GM19351 (cell line): ENCODE data around the gene SPSB4.

ENCODE experiments used
- ATAC-seq: cut with Tn5 transposase; IDR thresholded peaks from one replicate; pipeline ENCODE4 v1.9.1; 2021; ENCODE audit warnings: mild to moderate bottlenecking, moderate library complexity; ENCODE audit not compliant: unreplicated experiment

SPSB4 gene

DNA sequence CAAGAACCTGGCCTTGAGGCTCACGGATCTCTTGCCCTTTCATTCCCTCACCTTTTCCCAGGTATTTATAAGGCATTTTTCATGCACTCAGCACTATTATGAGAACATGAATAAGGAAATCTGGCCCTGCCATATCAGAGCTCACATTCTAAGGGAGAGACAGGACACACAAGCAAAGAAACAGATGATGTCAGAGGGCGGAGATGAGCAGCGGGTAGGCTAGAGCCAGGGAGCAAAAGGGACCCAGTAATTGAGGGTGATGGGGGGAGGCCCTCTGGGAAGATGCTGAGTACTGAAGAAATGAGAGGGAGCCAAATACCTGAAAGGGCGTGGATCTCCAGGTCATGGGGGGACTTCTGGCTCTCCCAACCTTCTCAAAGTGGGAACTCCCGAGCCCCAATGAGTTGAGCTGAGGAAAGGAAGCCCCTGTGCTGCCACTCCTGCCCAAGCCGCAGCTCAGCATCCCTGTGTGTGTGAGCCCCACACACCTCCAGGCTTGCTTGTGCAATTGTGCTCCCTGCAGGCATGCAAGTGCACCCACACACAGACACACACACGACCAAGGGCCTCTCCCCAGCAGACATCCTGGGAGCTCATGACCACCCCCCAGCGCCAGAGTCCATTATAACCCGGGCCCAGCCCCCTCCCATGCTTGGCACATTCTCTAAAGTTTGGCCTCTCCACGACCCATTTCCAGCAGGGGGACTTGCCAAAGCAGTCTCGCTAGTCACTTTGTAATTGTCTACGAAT is 99.1 kb downstream of the SPSB4 start:
- ATAC-seq = no peak

DNA sequence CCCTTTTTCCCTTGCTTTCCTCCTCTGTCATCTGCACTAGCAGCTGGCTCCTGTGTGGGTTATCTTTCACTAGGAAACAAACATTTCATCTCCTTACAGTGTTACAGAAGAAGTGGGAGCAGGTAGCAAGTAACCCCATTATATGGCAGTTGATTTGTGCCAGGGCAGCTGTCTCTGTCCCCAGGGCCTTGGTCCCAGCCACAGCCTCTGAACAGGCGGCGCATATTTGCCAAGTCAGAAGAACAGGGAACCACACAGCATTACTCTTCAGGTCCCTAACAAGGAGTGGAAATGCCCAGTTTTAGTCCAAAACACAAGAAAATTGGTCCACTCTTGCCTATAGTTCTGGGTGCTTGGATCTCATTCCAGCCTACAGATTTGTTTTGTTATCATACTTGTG is 99.8 kb downstream of the SPSB4 start:
- ATAC-seq = no peak

DNA sequence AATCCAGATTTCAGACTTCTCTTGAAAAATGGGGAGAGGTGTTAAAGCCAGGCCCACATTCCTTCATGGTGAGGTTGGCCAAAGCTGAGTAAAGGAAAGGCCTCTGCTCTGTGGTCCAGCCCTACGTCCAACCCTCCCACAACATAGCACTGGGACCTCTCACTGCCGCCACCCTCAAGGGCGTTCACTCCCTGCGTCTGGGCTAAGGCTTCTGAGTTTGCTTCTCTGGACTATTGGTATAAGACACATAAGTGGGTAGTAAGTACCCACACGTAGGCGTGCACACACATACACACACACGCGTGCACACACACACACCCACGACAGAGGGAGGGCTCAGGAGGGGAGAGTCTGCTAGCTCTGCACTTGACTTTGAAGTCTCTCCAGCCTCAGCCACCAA is 100.3 kb downstream of the SPSB4 start:
- no peak for ATAC-seq

DNA sequence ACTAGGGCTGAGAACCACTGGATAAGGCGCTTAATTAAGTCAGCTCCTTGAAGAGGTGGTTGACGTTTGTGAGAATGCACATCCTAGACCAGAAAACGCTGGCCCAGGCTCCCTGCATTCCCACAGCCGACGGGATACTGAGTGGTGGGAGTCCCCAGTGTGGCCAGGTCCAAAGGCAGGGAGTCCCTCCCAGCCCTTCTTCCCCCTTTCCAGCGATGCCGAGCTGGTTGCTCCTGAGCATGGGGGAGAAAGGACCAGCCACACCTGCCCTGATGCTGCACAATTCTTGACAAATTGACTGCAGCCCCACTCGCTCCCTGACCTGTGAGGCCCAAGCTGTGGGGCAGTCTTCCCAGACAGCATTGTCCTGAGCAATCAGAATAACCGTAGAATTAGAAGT is 101.0 kb downstream of the SPSB4 start:
- ATAC-seq = no peak

DNA sequence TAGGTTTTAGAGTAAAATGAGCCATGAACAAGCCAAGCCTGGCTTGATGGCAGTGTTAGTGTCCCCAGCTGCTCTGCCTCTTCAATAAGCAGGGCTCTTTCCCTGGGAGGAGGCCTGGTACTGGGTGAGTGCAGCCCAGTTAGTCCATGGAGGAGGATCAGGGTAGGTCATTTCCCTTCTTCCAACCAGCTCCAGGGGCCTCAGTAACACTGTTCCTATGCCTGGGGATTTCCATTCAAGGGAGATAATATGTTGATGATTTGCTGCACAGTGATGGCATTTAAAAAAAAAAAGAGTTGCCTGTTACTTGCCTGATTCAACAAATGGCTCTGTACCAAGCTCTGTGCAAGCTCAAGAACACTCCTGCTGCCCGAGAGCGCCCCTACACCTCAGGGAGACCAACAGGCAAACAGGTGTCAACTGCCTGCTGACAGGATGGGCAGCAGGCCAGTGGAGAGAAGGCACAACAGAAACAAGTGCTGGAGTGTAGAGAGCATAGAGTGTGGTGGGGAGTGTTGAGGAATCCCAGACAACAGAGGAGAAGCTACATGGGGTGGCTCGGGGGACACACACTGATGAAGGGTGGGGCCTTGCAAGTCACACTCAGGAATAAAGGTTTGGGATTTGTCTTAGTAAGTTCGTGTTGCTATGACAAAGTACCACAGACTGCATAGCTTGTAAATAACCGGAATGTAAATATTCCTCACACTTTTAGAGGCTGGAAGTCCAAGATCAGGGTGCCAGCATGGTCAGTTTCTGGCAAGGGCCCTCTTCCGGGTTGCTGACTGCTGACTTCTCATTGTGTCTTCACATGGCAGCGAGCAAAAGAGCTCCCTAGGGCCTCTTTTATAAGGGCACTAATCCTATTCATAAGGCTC is 101.9 kb downstream of the SPSB4 start:
- ATAC-seq = no peak

DNA sequence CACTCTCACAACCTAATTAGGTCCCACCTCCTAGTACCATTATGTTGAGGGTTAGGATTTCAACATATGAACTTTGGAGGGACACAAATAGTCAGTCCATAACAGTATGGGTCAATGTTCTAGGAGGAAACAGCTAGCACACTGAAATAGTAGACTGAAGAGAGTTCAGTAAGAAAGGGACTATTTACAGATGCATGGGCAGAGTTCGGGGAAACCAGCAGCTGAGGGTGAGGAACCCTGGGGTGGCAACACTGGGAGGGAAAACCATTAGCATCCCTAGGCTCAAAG is 102.5 kb downstream of the SPSB4 start:
- ATAC-seq = no peak

DNA sequence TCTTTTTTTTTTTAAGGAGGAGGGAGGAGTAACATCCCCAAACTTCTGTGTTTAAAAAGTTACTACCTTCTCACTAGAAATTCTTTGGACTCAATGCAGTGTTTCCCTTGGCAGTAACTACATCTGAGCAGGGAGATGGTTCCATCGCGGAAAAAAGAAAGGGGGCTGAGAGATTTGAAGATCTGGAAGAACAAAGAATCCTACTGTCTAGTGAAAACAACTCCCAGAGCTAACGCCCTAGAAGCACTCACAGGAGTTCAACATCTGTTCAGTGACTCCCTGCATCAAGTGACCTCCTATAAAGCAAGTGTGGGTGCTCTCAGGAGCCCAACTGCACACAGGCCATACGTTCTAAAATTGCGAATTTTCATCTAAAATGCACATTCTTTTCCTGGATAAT is 113.7 kb downstream of the SPSB4 start:
- ATAC-seq = no peak

DNA sequence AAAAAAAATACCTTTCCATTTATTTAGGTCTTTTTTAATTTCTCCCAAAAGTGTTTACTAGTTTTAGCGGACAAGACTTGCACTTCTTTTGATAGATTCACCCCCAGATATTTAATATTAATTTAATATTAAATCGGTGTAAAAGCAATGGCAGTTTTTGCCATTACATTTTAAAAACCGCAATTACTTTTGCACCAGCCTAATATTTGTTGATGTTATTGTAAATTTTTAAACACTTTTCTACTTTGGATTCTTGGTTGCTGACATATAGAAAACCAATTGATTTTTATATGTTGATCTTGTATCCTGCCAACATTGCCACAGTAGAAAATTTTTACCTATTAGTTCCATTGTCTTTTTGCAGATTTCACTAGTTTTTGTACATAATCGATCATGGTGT is 116.5 kb downstream of the SPSB4 start:
- ATAC-seq = no peak

DNA sequence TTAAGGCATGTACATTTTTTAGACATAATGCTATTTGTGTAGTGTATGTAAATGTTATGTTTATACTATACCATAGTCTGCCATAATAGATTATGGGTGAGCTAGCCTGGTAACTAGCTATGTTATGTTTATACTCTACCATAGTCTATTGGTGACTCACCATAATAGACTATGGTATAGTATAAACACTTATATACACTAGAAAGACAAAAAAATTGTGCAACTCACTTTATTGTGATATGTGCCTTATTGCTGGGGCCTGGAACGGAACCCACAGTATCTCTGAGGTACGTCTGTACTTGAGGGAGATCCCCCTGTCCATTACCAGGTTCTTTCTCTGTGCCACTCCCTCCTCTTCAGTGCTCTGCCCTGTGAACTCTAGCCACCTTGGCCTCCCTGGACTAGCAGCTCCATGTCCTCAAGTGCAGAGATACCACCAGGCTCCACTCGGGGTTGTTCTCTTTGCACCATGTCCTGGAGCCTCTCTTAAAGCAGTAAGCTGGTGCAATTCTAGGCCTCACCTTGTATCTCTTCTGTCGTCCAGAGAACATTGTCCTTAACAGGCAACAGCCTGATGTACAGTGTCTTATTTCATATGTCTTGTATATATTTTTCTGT is 119.6 kb downstream of the SPSB4 start:
- no peak for ATAC-seq

DNA sequence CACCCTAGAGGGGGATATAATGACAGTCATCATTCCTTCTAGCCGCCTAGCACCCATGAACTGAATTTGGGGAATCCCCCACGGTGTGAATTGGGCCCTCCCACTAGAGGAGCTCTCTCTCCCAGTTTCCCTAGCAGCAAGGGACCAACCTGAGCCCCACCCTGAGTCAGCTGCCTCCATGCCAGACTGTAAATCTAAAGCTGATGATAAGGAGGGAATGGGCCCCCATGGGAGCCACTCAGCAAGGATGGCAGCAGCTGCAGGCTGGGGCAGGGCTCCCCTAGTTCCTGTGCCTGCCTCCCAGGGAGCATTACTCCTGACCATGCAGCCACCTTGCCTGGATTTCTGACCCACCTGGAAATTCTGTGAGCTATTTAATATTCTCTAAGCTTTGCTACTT is 123.5 kb downstream of the SPSB4 start:
- ATAC-seq = no peak

DNA sequence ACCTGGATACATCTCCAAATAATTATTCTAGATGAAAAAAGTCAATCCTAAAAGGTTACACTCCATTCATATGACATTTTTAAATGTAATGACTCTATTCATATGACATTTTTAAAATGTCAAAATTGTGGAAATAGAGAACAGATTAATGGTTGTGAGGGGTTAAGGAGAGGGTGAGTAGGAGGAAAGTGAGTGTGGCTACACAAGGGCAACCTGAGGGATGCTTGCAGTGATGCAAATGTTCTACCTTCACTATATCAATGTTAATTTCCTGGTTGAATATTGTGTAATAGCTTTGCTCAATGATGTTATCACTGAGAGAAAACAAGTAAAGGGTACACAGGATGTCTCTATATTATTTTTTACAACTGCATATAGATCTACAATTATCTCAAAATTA is 125.6 kb downstream of the SPSB4 start:
- no peak for ATAC-seq

DNA sequence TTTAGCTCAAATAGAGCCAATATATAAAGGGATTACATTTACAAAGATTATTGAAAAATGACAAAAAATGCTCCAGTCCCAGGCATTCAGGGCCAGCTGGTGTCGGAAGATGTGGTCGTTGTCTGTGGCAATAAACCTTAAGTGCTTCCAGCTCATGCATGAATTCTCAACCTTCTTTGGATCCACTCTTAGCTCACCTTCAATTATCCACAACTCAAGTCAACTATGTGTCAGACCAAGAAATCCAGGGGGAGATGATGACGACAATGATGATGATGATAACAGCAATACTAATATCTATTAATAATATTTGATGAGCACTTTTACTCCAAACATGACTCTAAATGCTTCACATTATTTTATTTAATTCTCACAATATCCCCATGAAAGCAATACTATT is 126.9 kb downstream of the SPSB4 start:
- ATAC-seq = no peak

DNA sequence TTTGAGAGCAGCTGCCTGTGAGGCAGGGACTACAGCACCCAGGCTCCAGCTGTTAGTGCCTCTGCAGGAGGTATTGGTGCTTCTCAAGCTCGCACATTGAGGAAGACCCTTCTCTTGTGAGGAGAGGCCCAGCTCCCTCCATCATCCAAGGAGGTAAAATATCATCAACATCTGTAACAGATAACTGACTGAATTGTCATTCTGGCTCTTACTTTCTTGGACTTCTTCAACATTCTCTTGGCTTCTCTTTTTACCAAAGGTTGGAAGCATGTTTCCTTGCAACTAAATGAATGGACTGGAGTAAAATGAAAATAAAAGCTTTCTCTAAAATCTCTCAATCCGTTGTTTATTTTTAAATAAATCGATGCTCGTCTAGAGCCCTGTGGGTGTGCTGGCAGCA is 127.4 kb downstream of the SPSB4 start:
- no peak for ATAC-seq

DNA sequence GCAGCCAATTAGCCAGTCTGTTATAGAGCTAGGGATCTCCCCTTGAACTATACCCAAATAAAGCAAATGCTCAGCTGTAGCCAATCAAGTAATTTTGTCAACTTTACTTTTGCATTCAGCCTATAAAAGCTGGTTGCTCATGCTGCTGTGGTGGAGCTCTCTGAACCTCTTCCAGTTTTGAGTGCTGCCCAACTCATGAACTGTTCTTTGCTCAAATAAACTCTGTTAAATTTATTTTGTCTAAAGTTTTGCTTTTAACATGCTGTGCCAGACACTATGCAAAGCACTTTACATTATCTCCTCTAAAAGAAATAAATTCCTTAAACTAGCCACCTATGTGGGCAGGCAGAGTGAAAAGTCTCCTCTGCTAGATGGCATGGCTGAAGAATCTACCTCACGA is 128.8 kb downstream of the SPSB4 start:
- ATAC-seq = no peak

DNA sequence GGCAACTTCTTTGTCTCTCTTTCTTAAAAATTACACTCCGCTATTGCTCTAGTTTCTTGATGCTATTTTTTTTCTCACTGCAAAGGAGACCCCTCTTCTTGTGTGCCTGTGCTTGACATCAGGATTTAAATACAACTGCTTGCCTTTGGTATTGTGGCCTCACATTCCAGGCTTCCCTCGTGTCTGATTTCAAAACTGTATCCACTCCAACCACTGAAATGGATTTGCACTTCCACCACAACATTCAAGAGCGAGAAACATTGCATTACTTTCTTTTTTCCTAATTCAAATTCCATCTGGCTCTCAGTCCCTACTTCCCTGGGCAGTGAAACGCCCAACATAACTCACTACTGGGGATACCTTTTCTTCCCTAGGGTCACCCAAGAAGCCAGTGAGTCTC is 130.0 kb downstream of the SPSB4 start:
- no peak for ATAC-seq

DNA sequence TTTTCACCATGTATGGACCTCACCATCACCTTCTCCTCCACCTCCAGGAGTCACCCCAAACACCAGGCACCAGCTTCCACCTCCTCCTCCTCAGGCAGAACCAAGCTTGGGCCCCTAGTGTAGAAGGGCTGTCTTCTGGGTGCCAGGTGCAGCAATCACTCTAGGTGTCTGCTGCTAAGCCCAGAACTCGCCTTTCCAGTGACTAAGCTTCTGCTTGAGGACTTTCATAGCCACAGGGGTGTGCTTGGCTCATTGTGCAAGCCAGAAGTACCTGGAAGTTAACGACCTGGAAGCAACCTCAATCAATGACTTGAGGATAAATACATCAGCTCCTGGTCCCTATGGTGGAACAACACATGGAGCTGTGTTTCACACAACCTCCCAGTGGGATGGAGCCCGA is 130.7 kb downstream of the SPSB4 start:
- no peak for ATAC-seq

DNA sequence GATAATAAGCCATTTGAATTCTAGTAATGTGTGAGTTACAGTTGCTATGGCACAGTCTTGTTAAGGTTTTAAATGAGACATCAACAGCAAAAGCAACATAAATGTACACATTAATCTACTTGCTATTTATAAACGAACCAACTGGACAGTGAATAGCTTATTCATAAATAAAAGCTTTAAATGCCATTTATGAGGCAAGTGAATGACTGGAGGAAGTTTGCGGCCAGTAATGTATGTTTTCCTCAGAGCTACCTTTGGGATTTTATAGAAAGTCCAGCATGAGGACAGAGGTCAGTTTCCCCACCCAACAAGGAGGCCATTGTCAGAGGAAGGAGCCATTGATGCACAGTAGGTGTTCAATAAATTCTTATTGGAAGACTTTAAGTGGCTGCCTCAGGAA is 132.5 kb downstream of the SPSB4 start:
- ATAC-seq = no peak

DNA sequence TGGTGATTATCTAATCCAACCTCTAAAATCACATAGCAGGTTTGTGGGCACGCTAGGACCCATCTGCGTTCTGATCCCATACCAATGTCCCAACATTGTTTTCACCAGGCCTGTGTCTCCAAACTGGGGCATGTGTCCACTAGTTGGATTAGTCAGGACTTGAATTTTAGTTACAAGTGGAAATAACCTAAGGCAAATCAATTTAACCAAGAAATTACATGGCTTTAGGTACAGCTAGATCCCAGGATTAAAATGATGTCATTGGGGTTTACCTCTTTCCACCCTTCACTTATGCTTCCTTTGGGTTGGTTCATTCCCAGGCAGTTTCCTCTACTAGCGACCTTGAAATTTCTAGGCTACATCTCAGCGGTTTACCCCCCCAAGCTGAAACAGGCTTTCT is 133.3 kb downstream of the SPSB4 start:
- no peak for ATAC-seq

DNA sequence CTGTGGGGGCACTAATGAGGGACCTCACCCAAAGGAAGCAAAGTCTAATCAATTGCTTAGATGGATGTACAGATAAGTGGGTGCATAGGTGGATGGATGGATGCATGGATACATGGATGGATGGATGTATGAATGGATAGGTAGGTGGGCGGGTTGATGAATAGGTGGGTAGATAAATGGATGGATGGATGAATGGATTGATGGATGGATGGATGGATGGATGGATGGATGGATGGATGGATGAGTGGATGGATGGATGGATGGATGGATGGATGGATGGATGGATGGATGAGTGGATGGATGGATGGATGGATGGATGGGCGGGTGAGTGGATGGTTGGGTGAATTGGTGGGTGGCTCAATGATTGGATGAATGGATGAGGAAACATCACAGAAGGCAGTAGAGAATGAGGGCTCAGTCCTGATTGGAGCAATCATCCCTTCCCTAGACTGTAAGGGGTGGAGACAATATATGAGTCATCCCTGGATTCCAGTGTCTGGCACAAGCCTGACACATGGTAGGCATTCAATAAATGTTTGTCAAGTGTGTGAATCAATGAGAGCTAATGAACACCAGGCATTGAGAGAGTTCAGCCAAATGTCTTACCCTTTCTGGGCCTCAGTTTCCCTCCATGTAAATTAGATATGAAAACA is 140.1 kb downstream of the SPSB4 start:
- ATAC-seq = no peak

DNA sequence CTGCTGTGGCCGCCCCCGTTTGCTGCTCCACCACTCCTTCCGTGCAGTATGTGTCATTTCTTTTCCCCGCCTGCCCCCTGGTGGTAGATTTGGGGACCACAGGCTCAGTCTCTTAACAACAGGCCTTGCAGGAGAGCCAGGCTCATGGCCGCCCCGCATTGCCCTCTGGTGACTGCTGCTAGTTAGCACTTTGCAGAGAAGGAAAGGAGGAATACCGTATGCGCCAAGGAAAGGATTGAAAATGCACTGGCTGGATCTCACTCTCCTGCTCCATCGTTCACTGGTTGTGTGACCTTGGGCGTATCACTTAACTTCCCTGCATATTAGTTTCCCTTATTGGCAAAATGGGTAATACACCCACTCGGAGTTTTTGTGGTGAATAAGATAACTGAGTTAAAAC is 141.2 kb downstream of the SPSB4 start:
- peak; percentile 100 for ATAC-seq

DNA sequence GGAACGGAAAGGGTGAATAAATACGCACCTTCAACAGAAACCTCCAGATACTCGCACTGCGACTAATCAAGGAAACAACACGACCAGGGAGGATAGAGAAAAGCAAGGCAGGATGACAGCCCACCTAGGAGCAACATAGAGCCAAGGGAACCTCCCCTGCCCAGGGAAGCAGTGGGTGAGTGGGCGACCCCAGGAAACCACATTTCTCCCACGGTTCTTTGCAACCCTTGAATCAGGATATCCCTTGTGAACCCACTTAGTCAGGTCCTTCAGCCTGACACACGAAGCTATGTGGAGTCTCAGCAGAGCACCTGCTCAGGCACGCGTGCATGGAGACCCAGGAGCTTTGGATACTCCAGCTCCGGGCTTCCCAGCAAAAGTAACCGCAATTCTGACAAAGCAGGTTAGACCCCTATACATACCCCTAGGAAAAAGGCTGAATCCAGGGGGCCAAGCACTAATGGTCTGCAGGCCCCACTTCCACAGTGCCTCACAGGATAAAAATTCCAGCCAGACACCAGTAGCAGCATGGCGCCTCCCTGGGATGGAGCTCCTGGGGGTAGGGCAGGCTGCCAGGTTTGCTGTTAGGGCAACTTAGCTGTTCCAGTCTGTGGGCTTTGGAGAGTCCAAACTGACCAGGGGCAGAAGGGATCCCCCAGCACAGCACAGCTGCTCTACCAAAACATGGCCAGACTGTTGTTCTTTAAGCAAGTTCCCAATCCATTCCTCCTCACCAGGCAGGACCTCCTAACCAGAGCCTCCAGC is 142.1 kb downstream of the SPSB4 start:
- no peak for ATAC-seq
